ENCODE data around the gene C4orf46. TPM values are rescaled to one million over a fixed set of nuclear protein-coding genes. Genes with fewer than 3 reads are reported as not detected.
"Not testable (repeated sequence)": the region's sequence is repeated elsewhere in the genome, so short reads cannot be mapped to it uniquely, and the experiment has no call there.

Gene C4orf46
- total and polyA plus RNA-seq, 10 of the 15 experiments (the other 5 are each of a cell fraction or from before 2014, with no cell fraction given): 9.3 to 40.2 (median 20.5) TPM

DNA sequence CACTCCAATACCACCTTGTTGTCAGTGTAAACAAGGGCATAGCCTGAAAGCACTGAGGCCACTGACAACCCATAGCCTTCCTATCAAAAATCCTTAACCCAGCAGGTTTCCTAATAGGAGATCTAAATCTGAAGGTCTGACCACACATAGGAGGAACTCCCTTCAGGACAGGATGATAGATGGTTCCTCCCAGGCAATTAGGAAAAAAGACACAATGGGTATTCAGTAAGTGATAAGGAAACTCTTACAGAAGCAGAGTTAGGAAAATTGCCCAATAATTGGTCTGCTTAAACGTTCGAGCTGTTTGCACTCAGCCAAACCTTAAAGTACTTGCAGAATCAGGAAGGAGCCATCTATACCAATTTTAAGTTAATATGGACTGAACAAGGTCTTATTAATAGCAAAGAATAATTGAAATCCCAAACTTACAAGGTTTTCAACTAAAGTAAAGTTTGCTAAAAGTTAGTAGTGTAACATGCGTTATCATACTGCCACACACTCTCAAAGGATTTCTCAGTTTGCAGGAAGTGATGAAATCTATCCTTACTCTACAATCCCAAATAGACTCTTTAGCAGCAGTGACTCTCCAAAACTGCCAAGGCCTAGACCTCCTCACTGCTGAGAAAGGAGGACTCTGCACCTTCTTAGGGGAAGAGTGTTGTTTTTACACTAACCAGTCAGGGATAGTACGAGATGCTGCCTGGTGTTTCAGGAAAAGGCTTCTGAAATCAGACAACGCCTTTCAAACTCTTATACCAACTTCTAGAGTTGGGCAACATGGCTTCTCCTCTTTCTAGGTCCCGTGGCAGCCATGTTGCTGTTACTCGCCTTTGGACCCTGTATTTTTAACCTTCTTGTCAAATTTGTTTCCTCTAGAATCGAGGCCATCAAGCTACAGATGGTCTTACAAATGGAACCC lies 7.7 kb downstream of the C4orf46 start:
- SMC1A ChIA-PET (ENCODE audit: uncharacterized antibody, unreplicated experiment): not testable (repeated sequence)

DNA sequence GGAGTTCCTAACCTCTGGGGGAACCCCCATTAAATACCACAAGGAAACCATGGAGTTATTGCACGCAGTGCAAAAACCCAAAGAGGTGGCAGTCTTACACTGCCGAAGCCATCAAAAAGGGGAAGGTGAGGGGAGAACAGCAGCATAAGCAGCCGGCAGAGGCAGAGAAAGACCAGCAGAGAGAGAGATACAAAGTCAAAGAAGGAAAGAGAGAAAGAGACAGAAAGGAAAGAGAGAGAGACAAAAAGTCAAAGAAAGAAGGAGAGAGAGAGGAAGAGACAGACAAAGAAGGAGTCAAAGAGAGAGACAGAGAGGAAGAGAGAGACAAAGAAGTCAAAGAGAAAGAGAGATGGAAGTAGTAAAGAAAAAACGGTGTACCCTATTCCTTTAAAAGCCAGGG lies 8.4 kb downstream of the C4orf46 start:
- RAD21 ChIA-PET (ENCODE audit: unreplicated experiment); H3K4me1 ChIP-seq (ENCODE audit: control insufficient read depth, insufficient read depth, low read length); SMC1A ChIA-PET (ENCODE audit: uncharacterized antibody, unreplicated experiment); BruUV-seq (replicated peaks); H3K9me3 ChIP-seq (replicated peaks; ENCODE audit: control insufficient read depth, insufficient read depth, low read length); DNase-seq (ENCODE audit: low read depth, low spot score); H3K4me3 ChIP-seq; CTCF ChIA-PET; H2AFZ ChIP-seq (ENCODE audit: control insufficient read depth, low read depth, low read length); H3K27ac ChIP-seq (ENCODE audit: control insufficient read depth, insufficient read depth); in situ Hi-C loops (cut with MboI); intact Hi-C loops (cut with micrococcal nuclease; ENCODE audit: unreplicated experiment); H3K27me3 ChIP-seq (replicated peaks in 1 of 2; ENCODE audit: control insufficient read depth in 2 of 2, insufficient read depth in 2 of 2, low read length in 1 of 2); H3K36me3 ChIP-seq (ENCODE audit: control insufficient read depth in 2 of 2, insufficient read depth in 2 of 2, low read length in 1 of 2); H3K4me2 ChIP-seq (ENCODE audit: control insufficient read depth, insufficient read depth); H4K20me1 ChIP-seq (ENCODE audit: control insufficient read depth, insufficient read depth); FAIRE-seq; POLR2A ChIA-PET; H3K79me2 ChIP-seq (ENCODE audit: control insufficient read depth, insufficient read depth, low read length); ATAC-seq; H3K9ac ChIP-seq (ENCODE audit: control insufficient read depth, insufficient read depth, low read length): not testable (repeated sequence)
- 0% methylated on average over 3 of the region's 4 CpGs for WGBS (ENCODE audit: insufficient coverage, insufficient replicate concordance, low lambda C conversion rate, missing lambda C conversion rate)

More for the DNA sequence above, 7.7 kb downstream of the C4orf46 start:
- H4K20me1 ChIP-seq (ENCODE audit: control insufficient read depth, insufficient read depth); POLR2A ChIA-PET; H3K36me3 ChIP-seq (ENCODE audit: control insufficient read depth in 2 of 2, insufficient read depth in 2 of 2, low read length in 1 of 2); in situ Hi-C loops (cut with MboI); H2AFZ ChIP-seq (ENCODE audit: control insufficient read depth, low read depth, low read length); FAIRE-seq; H3K9ac ChIP-seq (ENCODE audit: control insufficient read depth, insufficient read depth, low read length); H3K4me2 ChIP-seq (ENCODE audit: control insufficient read depth, insufficient read depth); ATAC-seq; intact Hi-C loops (cut with micrococcal nuclease; ENCODE audit: unreplicated experiment); BruUV-seq (replicated peaks); DNase-seq (ENCODE audit: low read depth, low spot score); H3K27ac ChIP-seq (ENCODE audit: control insufficient read depth, insufficient read depth); H3K4me1 ChIP-seq (ENCODE audit: control insufficient read depth, insufficient read depth, low read length); H3K27me3 ChIP-seq (replicated peaks in 1 of 2; ENCODE audit: control insufficient read depth in 2 of 2, insufficient read depth in 2 of 2, low read length in 1 of 2); RAD21 ChIA-PET (ENCODE audit: unreplicated experiment); H3K9me3 ChIP-seq (replicated peaks; ENCODE audit: control insufficient read depth, insufficient read depth, low read length); H3K4me3 ChIP-seq: not testable (repeated sequence)
- CTCF ChIA-PET: interaction anchor here (1.1 kb wide), 1 partner anchor 8 kb away, joined by 4 read pairs; no protein-coding TSS in a partner anchor
- WGBS (ENCODE audit: insufficient coverage, insufficient replicate concordance, low lambda C conversion rate, missing lambda C conversion rate): 76% methylated on average over 8 of the region's 8 CpGs
- peaks cover 12% of the 10 kb centered on the region for H3K79me2 ChIP-seq (ENCODE audit: control insufficient read depth, insufficient read depth, low read length)

Measured in GM12878 (cell line).